T-helper 9 cell (primary cell): ENCODE data around the gene GULP1.

ENCODE experiments used
- DNase-seq: peaks from one replicate; pipeline ENCODE4 v3.0.0-alpha.2; 2020

Gene GULP1

DNA sequence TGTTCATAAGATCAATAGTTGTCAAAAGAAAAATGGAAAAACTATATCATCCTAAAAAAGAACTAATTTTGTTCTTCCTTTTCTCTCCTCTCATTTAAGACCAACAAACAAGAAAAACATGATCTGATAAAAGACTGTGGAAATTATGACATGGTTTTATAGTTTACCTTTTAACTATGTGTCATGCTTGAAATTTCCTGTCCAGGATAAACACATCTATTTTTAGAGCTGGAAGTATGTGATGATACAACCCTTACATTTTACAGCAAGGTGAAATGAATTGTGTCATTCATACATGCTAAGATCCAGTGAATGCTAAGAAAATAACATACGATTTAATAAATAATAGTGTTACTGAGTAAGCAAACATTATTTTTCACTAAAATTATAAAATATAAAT, 89.9 kb downstream of the GULP1 start:
- no peak for DNase-seq

DNA sequence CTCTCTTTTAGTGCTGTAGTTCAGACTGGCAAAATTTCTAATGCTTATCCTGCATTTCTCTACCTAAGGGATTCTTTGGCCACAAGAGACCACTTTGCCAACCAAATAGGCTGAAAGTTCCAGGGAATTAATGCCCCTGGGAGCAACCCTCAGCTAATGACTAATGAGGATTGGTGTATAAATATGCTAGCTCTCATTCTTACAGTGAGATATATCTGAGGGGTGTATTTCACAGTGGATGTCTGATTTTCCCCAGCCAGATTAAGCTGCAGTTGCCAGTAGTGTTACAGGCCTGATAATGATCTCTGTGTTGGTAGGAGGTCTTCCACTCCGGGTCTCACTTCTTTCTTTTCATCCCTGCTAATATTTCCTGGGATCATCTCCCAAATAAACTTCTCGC, 90.4 kb downstream of the GULP1 start:
- no peak for DNase-seq

DNA sequence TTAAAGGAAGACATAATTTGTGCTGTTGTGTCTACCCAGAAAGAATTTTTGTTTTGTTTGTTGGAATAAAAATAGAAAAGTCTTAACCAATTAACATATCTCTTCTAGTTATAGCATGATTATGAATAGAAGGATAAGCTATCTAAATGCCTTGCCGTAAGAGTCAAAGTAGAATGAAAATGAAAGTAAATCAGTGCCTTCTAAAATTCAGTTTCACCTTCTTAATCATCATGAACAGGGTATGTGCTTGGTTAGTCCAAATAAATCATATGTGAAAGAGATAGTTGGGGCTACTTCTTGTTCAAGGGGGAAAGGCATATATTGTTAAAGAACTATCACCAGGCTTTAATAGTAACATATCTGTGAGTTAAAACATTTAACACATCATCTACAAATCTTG, 91.5 kb downstream of the GULP1 start:
- DNase-seq: no peak

DNA sequence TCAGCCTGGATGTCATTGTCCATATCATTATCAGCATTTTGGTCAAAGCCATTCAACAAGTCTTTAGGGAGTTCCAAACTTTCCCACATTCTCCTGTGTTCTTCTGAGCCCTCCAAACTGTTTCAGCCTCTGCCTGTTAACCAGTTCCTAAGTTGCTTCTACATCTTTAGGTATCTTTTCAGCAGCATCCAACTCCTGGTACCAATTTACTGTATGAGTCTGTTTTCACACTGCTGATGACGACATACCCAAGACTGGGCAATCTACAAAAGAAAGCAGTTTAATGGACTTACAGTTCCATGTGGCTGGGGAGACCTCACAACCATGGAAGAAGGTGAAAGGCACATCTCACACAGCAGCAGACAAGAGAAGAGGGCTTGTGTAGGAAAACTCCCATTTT, 94.2 kb downstream of the GULP1 start:
- no peak for DNase-seq

DNA sequence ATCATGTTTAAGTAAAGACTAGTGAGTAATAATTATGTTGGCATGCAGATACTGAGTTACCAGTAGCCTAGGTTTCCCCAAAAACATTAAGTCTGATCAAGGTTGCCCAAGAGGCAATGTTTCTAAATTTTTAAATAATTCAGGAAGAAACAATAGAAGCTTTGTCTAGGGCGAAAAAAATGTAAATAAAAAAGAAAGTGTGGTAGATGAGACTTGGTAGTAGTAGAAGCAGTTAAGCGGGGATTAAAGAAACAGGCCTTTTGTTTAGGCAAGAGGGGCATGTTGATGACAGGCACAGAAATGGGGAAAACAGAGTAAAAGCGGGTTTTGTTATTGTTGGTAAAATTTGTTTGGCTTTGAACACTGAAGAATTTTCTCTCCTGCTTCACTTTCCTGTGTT, 97.2 kb downstream of the GULP1 start:
- no peak for DNase-seq

DNA sequence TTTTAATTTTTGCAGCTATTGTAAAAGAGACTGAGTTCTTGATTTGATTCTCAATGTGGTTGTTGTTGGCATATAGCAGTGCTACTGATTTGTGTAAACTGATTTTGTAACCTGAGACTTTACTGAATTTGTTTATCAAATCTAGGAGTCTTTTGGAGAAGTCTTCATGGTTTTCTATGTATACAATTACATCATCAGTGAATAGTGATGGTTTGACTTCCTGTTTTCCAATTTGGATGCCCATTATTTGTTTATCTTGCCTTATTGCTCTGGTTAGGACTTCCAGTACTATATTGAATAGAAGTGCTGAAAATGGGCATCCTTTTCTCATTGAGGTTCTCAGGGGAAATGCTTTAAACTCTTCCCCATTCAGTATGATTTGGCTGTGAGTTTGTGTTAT, 99.7 kb downstream of the GULP1 start:
- DNase-seq: no peak

DNA sequence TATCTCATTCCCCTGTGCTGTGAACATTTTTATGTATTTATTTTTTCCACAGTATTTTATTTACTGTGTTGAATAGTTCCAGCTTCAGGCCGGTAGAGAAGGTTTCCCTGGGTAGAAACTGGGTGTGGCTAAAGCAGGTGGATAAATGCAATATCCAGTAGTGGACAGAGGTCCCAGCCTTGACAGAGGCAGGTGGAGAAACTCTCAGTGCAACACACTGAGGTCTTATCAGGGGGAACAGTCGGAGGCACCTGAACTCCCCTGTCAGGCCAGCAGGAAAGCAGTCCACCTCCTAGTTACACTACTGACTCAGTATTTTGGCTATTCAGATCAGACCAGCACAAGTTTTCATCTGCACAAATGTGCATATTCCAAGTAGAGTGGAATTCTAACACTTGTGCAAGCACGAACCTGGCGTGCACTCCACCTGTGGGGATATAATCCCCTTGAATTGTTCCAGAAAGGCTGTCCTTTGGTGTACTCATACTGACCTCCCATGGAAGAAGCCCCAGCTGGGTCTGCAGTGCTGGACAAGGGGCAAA, 103.3 kb downstream of the GULP1 start:
- DNase-seq: no peak

DNA sequence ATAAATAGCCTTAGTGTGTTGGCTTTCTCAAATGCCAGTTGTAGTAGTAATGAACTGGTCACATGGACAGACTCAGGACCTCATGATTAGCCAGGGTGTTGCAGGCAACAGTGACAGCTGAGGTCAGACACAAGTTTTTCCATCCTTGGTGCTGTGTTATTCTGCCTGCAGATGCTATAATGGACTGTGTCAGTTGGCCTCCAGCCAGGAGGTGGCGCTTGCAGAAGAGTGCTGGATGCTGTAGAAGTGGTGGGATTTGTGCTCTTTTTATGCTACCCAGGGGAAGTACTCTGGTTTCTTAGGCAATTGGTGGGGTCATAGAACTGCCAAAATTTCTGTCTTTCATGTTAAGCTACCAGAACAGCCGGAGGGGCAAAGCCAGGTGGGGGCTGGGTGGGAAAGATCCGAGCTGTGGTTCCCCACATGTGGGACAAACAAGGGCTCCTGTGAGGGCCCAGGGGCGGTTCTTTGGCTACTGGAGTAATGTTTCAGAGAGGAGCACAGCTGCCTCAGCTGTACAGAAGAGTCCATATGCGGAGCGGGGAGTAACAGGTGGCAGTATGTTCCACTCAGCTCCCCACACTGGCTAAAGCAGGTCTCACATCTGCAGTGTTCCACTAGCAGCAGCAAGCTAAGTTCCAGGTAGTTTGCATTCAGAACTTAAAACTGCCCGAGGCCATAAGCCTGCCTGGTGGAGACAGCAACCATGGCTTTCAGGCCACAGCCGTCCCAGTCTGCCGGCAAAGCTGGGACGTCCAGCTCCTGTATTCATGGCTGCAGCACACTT, 104.4 kb downstream of the GULP1 start:
- no peak for DNase-seq

DNA sequence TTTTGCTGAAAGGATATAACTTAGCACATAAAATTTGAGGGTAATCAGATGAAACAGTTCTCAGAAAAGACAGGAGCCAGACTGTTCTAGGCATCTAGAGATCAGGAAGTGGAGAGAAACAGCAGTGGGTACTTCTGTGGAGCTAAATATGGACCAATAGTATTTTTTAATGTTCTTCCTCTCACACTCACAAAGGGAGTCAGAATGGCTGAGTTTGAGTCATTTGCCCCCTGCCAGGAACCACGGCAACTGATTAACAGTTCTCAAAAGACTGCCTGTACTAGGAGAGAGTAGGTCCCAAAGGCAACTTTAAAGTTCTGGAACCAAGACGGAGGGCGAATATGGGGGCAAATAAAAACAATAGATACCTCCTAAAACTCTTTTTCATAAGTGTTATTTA, 107.5 kb downstream of the GULP1 start:
- DNase-seq: no peak

DNA sequence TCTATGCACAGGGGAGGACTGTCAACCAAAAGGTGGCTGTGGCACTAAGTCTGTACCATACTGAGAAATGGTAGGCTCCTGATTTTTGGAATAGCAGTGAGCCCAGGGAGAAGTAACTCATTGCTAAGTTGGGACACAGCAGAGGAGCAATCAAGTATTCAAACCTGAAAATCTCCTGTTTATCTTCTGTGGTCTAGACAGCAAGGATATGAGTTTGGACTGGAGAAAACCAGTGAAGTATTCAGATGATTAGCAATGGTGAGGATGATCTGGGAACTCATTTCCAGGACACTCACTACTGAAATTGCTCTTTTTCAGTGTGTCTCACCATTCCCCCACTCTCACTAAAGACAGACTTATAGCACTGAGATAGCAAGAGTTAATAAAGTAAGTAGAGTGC, 112.0 kb downstream of the GULP1 start:
- DNase-seq: no peak

DNA sequence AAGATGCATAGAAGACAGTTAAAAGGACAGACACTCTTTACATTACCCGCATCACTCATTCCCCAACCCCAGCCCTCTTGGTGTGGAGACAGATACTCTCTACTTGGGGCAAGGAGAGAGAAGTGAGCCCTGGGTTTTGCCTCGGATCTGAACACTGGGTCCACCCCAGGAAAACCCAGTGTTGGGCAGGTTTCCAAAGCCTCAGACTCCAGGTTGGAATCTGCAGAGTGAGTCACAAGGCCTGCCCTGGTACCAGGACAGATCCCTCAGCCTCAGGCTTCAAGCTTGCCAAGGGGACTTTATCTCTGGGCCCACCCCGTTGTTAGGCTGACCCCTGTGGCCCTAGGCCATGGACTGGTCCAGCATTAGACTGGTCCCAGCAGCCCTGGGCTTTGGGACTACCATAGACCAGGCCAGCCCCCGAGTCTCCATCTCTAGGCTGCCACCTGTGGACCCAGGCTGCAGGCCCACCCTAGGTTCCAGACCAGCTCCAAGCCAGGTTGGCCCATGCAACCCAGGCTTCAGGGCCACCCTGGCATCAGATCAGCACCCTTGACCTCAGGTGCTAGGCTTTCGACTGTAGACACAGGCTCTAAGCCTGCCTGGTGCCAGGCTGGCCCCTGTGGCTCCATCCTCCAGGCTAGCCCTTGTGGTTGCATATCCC, 112.8 kb downstream of the GULP1 start:
- no peak for DNase-seq

DNA sequence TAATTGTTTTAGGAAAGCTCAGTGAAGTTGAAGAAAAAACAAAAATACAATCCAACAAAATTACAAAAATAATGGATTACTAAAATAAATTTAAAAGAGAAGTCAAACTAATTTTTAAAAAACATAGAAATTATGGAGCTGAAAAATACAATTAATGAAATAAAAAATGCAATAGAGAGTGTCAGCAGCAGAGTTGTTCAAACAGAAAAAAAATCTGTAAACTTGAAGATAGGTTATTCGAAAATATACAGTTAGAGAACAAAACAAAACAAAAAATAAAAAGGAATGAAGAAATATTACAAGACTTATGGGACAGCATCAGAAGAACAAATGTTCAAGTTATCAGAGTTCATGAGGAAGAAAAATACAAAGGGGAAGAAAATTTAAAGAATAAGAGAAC, 114.7 kb downstream of the GULP1 start:
- no peak for DNase-seq

DNA sequence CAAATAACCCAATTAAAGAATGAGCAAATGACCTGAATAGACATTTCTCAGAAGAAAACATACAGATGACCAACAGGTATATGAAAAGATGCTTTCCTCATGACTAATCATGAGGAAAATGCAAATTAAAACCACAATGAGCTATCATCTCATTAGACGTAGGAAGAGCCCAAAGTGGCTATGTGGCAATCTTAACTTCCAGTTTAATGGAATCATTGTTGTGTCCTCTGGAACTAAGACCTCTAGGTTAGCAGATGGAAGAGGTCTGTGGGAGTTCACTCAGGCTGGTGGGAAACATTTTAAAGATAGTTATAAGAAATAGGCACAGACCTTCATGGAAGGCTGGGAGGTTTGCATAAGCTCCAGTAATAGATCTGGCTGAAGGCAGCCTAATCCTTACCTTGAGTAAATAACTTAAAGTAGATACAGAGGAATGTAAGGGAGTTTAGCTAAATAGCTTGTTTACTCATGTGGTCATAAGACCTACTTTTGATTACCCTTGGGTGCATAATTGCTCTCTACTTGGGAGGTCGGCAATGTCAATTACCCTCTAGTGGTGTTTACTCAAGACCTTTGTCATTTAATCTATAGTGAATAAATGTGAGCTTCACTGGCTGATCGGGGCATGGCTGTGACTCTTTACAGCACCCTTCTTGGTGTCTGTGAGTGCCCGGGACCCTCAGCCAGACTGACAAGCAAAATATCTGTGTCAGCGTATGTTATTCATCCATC, 119.0 kb downstream of the GULP1 start:
- DNase-seq: no peak

DNA sequence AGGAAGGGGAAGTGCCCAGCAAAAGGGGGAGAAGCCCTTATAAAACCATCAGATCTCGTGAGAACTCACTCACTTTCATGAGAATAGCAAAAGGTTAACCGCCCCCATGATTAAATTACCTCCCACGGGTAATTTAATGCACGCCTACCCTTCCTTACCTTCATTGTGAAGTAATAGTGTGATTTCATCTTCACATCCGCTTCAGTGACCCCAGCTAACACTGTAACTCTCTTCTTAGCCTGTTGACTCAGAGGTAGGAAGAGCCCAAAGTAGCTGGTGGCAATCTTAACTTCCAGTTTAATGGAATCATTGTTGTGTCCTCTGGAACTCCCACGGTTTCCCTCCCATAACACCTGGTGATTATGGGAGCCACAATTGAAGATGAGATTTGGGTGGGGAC, 120.5 kb downstream of the GULP1 start:
- no peak for DNase-seq

DNA sequence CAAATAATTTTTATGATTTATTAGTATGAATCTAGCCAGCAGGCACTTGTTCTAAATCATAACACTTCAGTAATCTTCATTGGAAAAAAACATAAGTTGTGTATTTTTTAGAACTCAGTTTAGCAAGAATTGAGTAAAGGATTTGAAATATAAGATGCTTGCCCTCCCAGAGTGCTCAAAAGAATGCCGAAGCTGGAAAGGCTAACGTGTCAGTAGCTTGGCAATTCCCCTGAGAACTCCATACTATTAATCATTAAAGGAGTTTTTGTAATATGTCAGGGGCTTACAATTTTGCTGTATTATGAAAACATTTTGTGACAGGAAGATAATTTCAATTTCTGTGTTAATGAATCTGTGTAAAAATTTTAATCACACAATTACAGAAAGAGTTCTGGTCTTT, 122.7 kb downstream of the GULP1 start:
- DNase-seq: no peak

DNA sequence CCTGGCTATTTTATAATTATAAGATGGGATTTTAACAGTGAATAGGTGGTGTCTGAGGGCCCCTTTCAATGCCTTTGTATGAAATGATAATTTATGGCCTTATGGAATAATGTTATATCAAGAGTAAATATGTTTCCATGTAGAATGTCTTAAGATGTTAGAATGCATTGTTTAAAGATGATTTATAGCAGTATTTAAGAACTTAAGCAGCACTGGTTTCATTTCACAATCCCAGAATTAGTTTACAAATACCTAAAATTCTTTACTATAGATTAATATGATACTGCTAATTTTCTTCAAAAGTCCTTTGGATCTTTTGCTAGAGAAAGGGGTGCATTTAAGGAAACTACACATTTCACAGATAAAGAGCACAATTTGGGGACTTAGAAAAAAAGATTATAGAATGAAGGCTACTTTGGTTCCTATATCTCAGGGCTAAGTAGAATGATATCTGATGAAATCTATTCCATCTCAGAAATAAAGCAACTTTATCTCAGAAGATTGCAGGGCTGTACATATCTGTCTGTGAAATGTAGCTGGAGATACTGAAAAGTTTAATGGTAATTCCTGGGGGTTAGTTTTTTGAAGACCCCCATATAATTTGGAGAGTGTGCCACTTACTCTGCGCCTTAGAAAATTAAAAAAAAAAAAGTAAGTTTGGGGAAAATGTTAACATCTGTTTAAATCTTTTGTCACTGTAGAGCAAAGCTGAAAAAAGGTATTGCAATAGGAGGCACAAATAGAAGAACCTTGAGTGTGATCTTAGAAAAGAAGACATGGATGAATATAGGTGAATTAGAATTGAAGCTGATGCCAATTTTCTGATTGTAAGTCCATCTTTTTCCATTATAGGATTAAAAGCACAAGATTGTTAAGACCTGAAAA, 123.4 kb downstream of the GULP1 start:
- no peak for DNase-seq

DNA sequence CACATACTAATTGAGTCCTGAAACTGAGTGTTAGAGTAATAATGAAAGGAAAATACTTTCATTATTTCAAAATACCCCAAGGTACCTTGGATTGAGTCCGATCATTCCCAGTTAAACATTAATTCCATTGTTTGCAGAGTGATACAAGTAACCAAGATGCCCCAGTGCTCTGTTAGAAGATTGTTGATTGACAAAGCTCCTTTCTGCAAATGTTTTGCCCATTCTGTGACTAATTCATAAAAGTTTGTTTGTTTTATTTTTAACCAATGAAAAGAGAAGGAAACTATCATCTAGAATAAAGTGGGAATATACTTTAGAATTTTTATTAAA, 124.0 kb downstream of the GULP1 start:
- no peak for DNase-seq

DNA sequence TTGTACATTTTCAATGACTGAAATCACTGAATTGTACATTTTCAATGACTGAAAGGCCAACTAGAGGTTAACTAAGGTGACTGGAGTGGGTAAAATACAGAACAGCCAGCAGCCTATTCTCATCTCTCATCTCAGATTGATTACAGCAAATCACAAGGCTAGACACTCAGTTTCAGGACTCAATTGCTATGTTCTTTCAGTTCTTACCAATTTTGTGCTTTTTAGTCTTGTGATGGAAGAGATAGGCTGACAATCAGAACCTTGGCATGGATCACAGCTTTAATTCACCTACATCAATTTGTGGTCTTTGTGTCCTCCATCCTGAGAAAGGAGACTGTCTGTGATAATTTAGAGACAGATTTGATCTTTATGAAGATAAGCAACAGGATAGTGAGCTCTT, 124.7 kb downstream of the GULP1 start:
- DNase-seq: no peak

DNA sequence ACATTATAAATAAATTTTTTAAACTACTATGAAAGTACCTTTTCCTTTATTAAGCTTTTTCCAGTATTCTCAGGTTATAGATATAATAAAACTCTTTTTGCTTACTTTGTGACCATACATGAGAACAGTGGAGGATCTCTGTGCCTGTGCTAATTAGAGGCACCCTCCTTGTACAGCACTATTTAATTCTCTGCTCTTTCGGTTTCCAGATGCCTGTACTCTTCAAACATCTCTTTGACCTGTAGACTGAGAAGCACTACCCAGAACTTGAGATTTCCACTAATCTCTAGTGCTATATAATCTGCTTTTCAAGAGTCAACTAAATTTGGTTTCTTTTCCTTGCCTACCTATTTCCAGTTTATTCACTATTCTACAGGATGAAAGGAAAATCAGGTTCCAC, 131.1 kb downstream of the GULP1 start:
- no peak for DNase-seq

DNA sequence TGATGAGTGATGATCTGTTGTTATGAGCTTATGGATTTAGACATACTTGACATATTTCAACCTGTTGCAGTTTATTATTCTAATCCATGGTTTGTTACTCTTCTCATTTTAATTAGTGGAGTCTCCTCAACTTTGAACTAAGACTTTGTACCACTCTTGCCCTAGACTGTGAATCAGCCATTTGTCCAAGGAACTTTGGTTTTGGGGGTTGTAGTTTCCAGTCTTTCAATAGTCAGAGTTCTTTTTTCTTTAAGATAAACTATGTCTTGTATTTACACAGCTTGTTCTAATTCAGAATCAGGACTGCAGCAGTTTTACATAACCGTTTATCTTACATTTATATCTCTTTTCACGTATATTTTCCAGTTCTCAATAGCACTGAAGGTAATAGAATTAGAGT, 133.6 kb downstream of the GULP1 start:
- no peak for DNase-seq

DNA sequence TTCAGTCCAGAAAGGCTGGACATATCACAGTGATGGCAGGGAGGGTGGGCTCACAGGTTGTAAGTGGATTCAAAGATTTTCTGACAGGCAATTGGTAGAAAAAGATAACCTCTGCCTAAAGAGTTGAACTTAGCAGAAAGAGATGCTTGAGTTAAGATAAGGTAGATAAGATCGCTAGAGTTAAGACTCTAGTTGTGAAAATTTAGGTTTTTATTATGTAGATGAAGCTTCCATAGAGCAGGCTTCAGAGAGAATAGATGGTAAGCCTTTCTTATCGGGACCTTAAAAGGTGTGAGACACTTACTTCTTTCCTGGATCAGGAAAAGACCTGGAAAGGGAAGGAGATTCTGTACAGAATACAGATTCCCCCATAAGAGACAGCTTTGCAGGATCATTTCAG, 134.4 kb downstream of the GULP1 start:
- DNase-seq: no peak

DNA sequence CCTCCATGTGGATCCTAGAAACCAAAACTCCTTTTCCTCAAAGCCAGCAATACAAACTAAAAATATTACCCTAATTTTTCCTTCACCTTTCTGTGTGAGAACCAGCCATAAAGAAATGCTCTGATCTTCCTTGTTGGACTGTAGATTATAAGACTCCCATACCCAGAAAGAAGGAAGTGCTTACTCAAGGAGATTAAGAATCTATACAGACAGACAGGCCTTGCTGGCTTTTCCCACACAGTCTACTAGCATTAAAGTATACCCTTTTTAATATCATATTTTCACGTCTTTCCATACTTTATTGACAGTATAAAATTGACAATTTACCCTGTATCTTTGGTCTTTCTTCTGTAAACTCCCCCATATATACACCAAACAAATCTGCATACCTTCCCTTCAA, 139.0 kb downstream of the GULP1 start:
- no peak for DNase-seq

DNA sequence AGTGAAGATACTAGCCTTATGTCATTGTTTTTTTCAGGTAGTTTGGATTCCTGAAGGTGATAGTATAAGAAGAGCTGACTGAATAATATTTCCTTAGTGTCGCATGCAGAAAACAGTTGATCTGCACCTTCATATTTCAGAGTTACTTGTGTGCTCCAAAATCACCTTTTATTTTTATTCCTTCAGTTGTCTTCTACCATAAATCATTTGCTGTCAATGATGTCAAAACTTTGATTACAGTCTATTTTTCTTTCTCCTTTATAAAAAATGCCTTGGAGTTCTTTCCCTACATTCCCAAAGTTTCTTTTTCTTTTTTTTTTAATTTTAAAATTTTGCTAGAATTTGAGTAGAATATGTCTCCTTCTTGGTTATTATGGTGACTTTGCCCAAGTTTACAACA, 142.3 kb downstream of the GULP1 start:
- no peak for DNase-seq
